Breast epithelium (tissue), 3 donors: Measurements from ENCODE around the gene ZNF592.

Source experiments
- CTCF ChIP-seq, 3 donors: fragments of 450-650 bp; IDR thresholded peaks; one replicate each; pipeline ENCODE4 v1.5.1; 2016 to 2017; ENCODE audit warnings: antibody characterized with exemption in 3 of 3, mild to moderate bottlenecking in 3 of 3, moderate library complexity in 3 of 3
- POLR2A ChIP-seq: fragments of 450-650 bp; IDR thresholded peaks from one replicate; pipeline ENCODE4 v1.6.1; 2016; ENCODE audit warnings: antibody characterized with exemption, mild to moderate bottlenecking, moderate library complexity

- TF ChIP-seq POLR2A = no peak
- TF ChIP-seq CTCF (IDR thresholded peaks at IDR 0.05) = no peak
These were observed 66.5 kb downstream of the ZNF592 start for GRCh38 chr15:84814916-84815315.
